ENCODE results near the gene XRCC5.
A peak's percentile ranks its signal among the peaks of the same experiment; 100 is the strongest.
"Not testable (repeated sequence)": the region's sequence is repeated elsewhere in the genome, so short reads cannot be mapped to it uniquely, and the experiment has no call there.

XRCC5 gene

DNA sequence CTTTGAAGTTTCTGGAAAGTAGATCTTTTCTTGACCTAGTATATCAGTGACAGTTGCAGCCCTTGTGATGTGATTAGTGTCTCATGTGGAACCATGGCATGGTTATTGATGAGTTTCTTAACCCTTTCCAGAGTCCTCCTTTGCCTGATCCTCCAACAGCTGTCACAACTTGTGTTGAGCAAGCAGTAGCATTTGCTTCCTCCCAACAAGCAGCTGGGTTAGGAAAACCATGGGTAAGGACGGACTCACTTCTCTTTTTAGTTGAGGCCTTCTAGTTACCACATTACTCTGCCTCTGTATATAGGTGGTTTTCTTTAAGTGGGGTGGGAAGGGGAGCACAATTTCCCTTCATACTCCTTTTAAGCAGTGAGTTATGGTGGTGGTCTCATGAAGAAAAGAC lies 96.3 kb downstream of the XRCC5 start:
- no peak for DNase-seq

- DNase-seq, result no peak
Measured at GRCh38 chr2:216206041-216206703, 97.0 kb downstream of the XRCC5 start.

- no peak for DNase-seq
Measured at GRCh38 chr2:216206821-216207220, 97.7 kb downstream of the XRCC5 start.

DNA sequence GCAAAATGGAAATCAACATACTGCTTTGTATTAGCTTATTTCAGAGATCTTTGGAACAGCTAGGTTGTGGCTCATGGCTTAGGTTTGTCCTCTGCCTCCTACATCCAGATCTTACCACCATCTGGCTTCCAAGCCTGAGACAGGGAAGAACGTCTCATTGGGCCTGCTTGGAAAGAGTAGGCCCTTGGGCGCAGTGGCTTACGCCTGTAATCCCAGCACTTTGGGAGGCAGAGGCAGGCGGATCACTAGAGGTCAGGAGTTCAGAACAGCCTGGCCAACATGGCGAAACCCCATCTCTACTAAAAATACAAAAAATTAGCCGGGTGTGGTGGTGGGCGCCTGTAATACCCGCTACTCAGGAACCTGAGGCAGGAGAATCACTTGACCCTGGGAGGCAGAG lies 99.5 kb downstream of the XRCC5 start:
- DNase-seq, result not testable (repeated sequence)

GRCh38 chr2:216210701-216211540 lies 101.8 kb downstream of the XRCC5 start:
- no peak for DNase-seq

GRCh38 chr2:216211614-216212145 lies 102.5 kb downstream of the XRCC5 start:
- DNase-seq, result no peak

GRCh38 chr2:216214768-216215167 lies 105.6 kb downstream of the XRCC5 start:
- DNase-seq, result no peak

DNA sequence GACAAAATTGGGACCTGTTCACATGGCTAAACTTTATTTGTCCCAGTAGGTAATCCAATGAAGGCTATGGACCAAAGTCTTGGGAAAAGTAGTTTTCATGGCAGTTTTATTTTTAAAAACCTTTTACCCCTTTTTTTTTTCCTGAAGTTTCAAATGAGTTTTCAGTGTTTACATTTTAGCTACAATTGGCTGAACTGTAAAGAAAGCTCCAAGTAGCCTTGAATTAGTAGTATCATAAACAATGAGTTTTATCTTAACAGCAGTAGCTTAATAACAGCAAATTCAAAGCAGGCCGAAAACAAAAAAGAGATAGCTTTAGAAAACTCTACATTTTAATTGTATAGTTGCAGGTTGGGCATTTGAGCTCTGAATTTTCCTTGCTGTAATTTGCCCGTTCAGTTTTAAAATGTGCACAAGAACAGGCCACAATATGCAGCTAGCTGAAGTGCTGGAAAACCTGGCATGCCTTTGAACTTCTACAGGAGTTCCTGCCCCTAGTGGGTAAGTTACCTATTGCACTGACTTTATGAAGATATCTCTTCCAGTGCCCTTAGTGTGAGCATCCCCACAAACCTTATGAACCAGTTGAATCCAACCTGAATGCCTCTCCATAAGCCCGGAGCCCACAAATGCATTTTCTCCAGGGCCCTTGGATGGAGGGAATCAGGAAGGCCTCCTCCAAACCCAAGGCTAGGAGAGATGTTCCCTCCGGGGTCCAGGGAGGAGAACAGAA lies 106.7 kb downstream of the XRCC5 start:
- DNase-seq, result peak; percentile 53

- DNase-seq, result peak; percentile 29
Measured at GRCh38 chr2:216216951-216217903, 108.1 kb downstream of the XRCC5 start.

DNA sequence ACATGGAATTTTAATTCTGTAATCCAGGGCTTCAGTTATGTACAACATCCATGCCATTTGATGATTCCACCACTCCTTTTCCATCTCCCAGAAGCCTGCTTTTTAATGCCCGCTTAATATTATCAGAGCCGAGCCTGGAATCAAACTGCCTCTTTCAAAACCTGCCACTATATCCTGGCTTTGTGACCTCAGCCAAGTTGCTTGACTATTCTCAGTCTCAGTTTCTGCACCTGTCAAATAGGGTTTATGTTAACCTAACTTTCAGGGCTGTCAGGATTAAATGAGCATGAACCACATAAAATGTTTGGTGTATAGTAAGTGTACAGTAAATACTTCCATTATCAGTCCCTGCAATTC lies 108.7 kb downstream of the XRCC5 start:
- DNase-seq, result no peak

- DNase-seq, result no peak
Measured at GRCh38 chr2:216219861-216220260, 110.7 kb downstream of the XRCC5 start.

GRCh38 chr2:216220976-216221375 lies 111.8 kb downstream of the XRCC5 start:
- DNase-seq, result no peak

DNA sequence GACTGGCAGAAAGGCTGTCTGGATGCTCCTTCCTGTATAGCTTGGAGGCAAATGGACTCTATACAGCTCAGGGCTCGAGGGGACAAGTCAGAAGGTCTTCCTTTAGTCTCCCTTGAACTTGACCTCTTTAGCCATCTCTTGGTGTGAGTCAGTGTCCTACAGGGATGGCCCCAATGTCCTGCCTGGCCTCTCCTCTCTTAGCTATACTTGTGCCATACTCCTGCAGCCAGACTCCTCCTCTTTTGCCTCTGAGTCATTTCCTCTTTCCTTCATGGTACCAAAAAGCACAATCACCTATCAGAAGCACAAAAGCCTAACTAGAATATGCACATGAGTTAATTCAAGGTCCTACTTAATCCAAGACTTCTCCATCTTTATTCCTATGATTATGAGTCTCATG lies 112.7 kb downstream of the XRCC5 start:
- no peak for DNase-seq

DNA sequence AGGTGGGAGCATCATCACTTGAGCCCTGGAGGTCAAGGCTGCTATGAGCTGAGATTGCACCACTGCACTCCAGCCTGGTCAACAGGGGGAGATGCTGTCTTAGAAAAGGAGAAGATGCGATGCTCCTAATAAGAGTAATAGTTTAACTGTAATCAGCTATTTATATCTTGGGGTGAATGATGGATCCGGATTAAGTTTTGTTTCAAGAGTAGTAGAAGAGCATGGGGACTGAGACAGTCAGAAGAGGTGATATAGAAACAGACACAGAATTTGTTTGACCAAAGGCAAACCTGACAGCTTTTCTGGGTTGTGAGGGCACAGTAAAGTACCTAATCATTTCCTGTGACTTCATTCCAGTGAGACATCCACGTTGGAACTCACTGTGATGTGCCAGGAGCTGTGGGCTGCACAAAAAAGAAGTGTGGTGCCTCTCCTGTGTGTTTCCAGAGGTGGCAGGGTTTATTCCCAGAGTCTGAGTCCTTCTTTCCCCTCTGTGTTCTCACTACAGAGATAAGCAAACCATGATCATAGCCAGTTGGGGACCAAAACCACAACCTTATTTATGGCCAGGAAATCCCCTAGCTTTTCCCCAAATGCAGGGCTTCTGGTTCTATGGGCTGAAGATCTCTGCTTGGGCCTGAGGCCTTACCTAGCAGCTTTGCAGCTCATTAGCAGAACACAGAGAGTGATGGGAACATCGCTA lies 113.7 kb downstream of the XRCC5 start:
- DNase-seq, result no peak

DNA sequence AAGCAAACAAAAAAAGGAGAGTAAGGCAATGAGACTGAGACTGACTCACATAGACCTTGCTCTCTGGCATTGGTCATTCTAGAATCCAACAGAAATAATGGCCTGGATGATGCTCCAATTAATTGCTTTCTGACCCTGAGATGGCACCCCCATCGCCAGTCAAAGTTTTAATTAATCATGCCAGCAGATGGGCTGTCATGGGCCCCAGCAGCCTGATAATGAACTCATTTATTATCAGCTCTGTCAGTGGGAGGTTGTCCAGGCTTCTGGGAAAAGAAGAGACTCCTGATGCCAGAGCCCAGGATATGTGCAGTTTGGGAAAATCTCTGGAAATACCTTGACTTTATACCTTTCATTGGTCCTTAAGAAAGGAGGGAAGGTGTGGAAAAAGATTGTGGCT lies 115.2 kb downstream of the XRCC5 start:
- DNase-seq, result no peak

GRCh38 chr2:216229277-216229914 lies 120.2 kb downstream of the XRCC5 start:
- DNase-seq, result no peak

GRCh38 chr2:216231867-216232266 lies 122.7 kb downstream of the XRCC5 start:
- no peak for DNase-seq

GRCh38 chr2:216232721-216233120 lies 123.6 kb downstream of the XRCC5 start:
- no peak for DNase-seq

- DNase-seq, result no peak
Measured at GRCh38 chr2:216233281-216233995, 124.3 kb downstream of the XRCC5 start.

DNA sequence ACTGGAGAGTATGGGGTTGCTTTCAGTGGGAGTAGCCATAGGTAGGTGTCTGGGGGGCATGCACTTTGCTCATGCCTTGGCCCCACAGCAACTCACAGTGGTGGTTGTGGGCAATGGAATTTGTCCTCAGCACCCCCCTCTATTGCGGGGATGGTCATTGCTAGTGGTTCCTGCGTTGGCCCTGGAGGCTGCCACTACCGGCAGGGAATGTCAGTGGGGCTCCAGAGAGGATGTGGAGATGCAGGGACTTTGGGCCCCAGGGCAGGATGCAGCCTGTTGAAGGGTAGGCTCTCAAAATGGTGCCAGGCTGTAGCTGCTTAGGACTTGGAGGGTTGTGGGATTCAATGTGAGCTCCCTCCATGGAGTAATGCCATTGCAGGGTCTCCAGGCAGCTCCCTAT lies 125.0 kb downstream of the XRCC5 start:
- DNase-seq, result no peak

GRCh38 chr2:216235462-216235861 lies 126.3 kb downstream of the XRCC5 start:
- DNase-seq, result no peak
